IPS DF 4.7 (cell line): ENCODE data around the gene RADIL.

ENCODE experiments used
- DNase-seq: peaks from one replicate; pipeline ENCODE4 v3.0.0-alpha.2; 2013; ENCODE audit warnings: low spot score; ENCODE audit errors: extremely low read depth

Gene RADIL

GRCh38 chr7:4832711-4833110 is 50.8 kb downstream of the RADIL start:
- DNase-seq: no peak

DNA sequence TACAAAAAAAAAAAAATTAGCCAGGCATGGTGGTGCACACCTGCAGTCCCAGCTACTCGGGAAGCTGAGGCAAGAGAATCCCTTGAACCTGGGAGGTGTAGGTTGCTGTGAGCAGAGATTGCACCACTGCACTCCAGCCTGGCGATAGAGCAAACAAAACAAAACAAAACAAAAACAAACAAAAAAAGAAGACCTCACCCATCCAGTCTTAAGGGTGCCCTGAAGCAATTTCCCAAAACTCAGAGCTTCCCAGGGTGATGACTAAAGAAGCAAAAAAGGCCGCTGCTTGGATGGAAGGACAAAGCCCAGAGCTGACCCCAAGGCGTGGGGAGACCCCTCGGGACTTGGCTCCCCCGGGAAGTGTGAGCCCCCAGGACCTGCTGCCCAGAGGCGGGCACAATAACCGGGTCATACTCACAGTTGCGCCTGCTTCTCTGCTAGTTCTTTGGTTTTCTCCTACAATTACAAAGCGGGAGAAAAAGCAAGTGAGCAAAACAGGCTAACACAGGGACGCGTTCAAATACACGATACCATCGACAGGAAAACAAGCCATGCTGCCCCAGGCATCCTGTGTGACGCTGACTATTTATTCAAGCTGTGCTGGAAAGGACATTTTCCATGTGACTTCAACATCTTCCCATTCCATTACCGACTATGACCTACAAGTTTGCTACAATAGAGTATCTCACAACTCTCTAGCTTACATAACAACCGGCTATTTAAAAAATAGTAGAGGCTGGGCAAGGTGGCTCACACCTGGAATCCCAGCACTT is 51.6 kb downstream of the RADIL start:
- DNase-seq: no peak

DNA sequence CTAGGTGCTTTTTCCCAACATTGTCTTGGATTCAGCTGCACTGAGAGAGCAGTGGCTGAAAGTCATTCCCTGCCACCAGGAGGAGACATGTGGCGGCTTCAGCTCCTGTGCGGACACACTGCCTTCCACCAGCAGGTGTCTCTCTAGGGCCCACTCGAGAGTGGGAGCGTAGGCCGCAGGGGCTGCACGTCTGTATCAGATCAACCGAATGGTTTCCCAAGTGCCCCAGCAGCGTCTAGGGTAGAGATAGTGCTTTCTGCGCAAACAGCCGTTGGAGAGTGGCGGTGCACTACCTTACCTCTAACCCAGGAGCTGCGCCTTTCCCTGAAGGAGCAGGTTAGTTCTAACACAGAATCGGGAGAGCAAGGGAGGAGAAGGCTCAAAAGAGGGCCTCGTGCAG is 53.3 kb downstream of the RADIL start:
- peak; percentile 80 for DNase-seq

DNA sequence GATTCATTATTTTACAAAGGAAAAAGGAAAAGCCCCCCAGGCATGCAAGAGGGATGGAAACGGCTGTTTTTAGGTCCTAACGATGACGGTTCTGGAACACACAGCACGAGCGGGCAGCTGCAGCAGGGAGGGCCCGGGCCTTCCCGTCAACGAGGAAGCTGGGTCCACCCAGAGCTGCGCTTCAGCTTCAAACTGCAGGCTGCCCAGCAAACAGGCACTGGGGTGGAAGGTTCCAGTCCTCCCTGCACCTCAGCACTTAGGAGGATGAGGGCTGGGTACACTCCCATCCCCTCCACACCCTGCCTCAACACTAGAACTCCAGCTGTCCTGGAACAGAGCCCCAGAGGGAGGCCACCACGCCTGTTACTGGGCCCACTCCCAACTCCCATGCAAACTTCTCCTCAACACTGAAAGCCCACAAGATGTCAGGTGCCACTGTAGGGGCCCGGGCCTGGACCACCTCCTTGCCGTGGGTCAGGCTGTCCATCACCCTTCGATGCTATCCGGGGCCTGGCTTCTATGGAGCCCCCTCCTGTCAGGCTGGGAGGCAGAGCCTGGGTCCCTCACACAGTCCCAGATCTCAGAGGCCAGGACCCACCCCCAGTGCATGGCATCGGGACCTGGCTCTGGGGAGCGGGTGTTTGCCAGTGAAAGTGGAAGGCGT is 54.7 kb downstream of the RADIL start:
- DNase-seq: no peak

DNA sequence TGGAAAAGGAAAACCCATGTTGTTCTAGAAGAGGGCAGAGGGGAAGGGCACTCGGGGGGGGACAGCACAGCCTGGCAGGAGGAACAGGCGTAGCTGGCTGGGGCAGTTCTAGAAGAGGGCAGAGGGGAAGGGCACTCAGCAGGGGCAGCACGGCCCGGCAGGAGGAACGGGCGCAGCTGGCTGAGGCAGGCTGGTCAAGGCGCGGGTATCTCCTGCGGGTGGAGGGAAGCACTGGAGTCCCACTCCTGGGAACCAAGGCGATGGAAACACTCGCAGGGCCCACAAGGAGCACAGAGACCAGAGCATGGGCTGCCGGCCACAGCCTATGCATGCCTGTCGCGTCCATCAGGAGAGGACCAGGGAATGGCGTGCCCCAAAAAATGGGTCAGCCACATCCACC is 58.4 kb downstream of the RADIL start:
- DNase-seq: no peak

GRCh38 chr7:4824120-4824775 is 59.3 kb downstream of the RADIL start:
- no peak for DNase-seq

DNA sequence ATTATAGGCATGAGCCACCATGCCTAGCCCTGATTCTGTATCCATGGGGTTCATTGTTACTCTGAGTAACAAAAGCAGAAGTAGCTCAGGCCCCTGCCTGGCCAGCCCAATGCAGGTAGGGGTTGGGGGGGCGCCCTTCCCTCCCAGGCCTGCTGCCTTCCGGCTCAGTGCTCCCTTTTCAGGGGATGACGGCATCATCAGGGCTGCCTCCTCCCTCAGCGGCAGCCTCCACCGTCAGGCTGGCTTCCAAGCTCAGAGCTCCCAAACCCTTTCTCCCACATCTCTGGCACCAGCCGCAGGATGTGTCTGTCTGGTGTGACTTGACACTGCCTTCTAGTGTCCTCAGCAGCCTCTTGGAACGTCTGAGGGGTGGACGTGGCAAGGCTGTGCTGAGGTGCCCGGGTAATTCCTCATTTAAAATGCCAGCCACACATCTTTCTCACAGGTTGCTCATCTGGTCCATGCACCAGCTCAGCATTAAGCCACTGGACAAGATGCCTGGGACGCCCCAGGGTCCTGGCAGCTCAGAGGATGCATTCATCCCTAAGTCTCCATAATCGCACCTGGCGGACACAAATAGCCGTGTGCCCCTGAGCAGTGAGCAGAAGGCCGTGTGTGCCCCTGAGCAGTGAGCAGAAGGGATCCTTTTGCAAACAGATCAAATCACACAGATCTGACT is 59.9 kb downstream of the RADIL start:
- no peak for DNase-seq

- no peak for DNase-seq
Observed at GRCh38 chr7:4822677-4823076, 60.8 kb downstream of the RADIL start.

DNA sequence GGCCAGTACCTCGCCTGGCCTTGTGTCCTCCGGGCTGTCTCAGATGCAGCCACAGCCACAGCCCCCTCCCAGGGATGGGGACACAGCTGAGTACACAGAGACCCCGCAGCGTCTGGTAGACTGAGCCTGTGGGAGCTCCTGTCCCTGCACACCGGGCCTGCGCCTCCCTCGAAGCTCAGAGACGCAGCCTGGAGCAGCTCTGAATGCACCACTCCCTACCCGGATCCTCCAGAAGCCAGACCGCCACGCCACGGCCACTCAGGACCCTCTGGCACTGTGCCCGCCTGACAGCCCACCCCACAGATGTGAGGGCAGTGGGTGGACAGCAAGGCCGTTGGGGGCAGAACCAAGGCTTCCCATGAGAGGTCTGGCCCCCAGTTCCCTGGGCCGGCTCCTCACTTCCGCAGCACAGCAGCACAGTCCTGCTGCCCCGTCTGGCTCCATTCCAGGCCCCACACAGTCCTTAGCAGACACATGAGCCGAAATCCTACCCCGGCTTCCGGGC is 62.5 kb downstream of the RADIL start:
- no peak for DNase-seq

DNA sequence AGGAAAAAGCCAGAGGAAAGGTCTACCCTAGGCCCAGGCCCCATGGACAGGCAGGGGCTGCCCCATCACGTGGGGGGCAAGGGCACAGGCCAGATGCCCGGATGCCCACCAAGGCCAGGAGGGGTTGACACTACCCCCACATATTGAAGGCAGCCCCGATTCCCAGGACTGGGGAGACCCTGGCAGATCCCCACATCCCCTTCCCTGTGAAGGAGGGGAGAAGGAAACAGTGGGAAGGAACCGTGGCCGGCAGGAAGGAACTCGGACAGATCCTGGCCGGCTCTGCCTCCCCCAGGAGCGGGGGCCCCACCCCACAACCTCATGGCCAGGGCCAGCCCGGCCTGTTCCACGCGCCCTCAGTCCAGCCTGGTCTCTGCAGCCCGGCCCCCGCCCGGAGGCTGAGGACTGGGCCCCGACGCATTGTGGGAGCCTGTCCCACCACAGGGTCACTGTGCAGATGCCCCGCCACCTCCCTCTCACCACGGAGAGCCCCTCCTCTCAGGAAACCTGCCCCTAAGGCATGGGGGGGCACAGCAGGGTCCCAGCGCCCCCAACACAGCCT is 63.0 kb downstream of the RADIL start:
- DNase-seq: no peak

- DNase-seq: no peak
Observed at GRCh38 chr7:4819560-4820404, 63.7 kb downstream of the RADIL start.

DNA sequence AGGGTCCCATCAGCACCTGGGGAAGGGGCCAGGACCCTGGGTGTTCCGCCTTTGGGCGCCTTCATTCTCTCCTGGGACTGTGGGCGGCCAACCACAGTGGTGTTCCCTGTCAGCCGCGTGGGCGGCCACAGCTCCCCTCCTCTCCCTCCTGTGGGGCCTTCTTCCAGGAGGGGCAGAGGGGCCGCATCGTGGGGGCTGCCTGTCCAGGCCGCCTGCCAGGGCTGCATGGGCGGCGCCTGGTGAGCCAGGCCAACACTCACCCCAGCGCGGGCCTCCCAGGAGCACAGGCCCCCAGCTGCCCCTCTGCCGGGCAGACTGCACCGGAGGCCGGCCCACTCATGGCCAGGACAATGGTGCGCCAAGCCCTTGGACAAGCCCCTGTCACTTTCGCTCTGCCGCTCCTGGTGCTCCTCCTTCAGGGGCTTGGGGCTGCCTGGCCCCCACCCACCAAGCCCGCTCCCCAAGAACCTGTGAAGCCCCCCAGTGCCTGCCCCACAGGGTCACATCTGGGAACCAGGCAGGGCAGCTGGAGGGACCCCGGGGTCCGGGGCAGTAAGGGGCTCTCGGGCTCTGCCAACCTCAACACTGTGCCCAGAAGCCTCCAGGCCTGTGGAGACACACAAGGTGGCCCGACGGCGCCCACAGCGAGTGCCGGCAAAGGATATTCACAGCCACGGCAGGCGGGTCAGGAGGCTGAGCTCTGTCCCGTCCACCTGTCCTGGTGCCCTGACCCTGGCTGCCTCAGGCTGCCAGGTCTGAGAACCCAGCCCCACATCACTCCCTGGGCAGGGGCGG is 65.3 kb downstream of the RADIL start:
- no peak for DNase-seq

GRCh38 chr7:4817178-4817901 is 66.2 kb downstream of the RADIL start:
- DNase-seq: no peak

- DNase-seq: no peak
Observed at GRCh38 chr7:4816419-4817080, 67.0 kb downstream of the RADIL start.

GRCh38 chr7:4815609-4816418 is 67.7 kb downstream of the RADIL start:
- no peak for DNase-seq

DNA sequence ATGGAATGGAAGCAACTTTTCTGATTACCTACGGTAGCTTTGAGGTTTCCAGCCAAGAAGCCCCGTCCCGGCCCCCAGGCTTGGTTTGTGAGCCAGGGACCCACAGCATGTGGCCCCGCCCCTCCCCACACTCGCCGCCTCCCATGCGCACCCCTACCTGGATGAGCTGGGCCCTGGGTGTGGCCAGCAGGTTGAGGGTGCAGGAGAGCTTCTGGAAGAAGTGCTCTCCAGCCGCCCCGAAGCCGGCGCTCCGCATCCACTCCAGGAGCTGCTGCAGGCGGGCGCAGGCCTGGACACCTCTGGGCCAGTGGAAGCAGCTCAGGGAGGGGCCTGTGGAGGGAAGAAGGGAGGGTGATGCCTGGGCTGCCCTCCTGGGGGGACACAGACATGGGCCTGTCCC is 68.4 kb downstream of the RADIL start:
- no peak for DNase-seq

DNA sequence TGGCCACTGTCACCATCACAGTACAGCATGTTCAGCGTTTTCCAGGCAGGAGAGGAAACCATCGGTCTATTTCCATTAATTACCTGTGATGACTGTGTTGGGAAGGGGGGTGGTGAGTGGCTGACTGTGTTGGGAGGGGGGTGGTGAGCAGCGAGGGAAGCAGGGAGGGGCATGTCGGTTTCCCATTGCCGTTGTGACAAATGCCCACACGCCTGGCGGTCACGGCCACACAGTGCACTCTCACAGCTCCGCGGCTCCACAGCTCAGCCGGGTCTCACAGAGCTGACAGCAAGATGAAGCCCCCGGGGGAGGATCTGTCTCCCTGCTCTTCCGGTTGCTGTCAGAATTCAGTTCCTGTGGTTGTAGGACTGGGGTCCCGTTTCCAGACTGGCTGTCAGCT is 69.1 kb downstream of the RADIL start:
- DNase-seq: no peak

- DNase-seq: no peak
Observed at GRCh38 chr7:4809666-4810065, 73.8 kb downstream of the RADIL start.
